K562 (cell line): ENCODE data around the gene ATXN1. TPM values are rescaled to one million over a fixed set of nuclear protein-coding genes. Genes with fewer than 3 reads are reported as not detected.

Experiments used
- ATAC-seq: fragments of 200-7000 bp; cut with Tn5 transposase; 3 replicates; pipeline ENCODE4 v1.9.1; 2020; ENCODE audit warnings: moderate library complexity
- BruUV-seq: library from RNA; stranded (reverse); fragments of 400-500 nt; replicated peaks from 2 replicates; lab custom pipeline; 2021; lab: Mats Ljungman, UMichigan
- CTCF ChIA-PET: fragments of 300-600 bp; formaldehyde crosslinking; extraction: SDS; loops from one replicate; lab custom pipeline; 2021; ENCODE audit warnings: low intra/inter-chr PET ratio; lab: Yijun Ruan, JAX
- POLR2A ChIA-PET: fragments of 300-600, 350-650 bp; sonication (Branson Sonifier 250); formaldehyde crosslinking; extraction: SDS; loops from one replicate; lab custom pipeline; 2021; ENCODE audit warnings: antibody characterized with exemption, inconsistent platforms; lab: Yijun Ruan, JAX
- DNase-seq, 4 experiments: peaks; one replicate each; pipeline versions ENCODE4 v3.0.0 to v3.0.0-alpha.2; 2011 to 2018; ENCODE audit warnings: low spot score in 3 of 4, mixed read lengths in 3 of 4; ENCODE audit errors: extremely low read depth in 1 of 4
- FAIRE-seq: peaks from 2 replicates; lab custom pipeline; 2011; peaks lifted over from hg19 to GRCh38; lab: Jason Lieb, UNC
- H2AFZ ChIP-seq: 2 replicates; pipeline ENCODE4 v1.6.0; 2011; ENCODE audit warnings: low read depth, low read length, control low read depth, inconsistent platforms
- H3K27ac ChIP-seq: fragments of 200-600 bp; 3 replicates; pipeline ENCODE4 v1.8.0; 2011; ENCODE audit warnings: low read depth, mild to moderate bottlenecking, control low read depth, inconsistent platforms, low read length, moderate library complexity, mixed read lengths; ENCODE audit errors: extremely low read depth
- H3K27me3 ChIP-seq, 2 experiments: fragments of 300-600 bp in 1 of 2; 2 replicates in 1 of 2; 3 replicates in 1 of 2; pipeline versions ENCODE4 v1.6.0 to v1.8.0; 2011; ENCODE audit warnings: inconsistent platforms in 2 of 2, low read length in 2 of 2, mild to moderate bottlenecking in 1 of 2, mixed read lengths in 1 of 2, moderate library complexity in 1 of 2; ENCODE audit not compliant: control insufficient read depth in 2 of 2, insufficient read depth in 2 of 2
- H3K36me3 ChIP-seq: fragments of 300-600 bp; 3 replicates; pipeline ENCODE4 v1.8.0; 2011; ENCODE audit warnings: mild to moderate bottlenecking, low read length, inconsistent platforms; ENCODE audit not compliant: control insufficient read depth, insufficient read depth
- H3K4me1 ChIP-seq, 2 experiments: fragments of 200-600 bp in 1 of 2; replicated peaks in 1 of 2; 2 replicates in 1 of 2; 3 replicates in 1 of 2; pipeline versions ENCODE4 v1.5.1 to v1.8.0; 2011; ENCODE audit warnings: inconsistent platforms in 2 of 2, low read length in 2 of 2, mild to moderate bottlenecking in 1 of 2, mixed read lengths in 1 of 2, moderate library complexity in 1 of 2; ENCODE audit not compliant: control insufficient read depth in 2 of 2, insufficient read depth in 2 of 2
- H3K4me2 ChIP-seq: 2 replicates; pipeline ENCODE4 v1.6.1; 2011; ENCODE audit warnings: low read length, control low read depth, inconsistent platforms, mixed read lengths; ENCODE audit not compliant: insufficient read depth
- H3K4me3 ChIP-seq: fragments of 200-600 bp; sonication (generic), shearing (Covaris generic); 2 replicates; pipeline ENCODE4 v1.5.1; 2016; ENCODE audit warnings: control low read depth, inconsistent platforms
- H3K79me2 ChIP-seq: fragments of 200-600 bp; 3 replicates; pipeline ENCODE4 v1.8.0; 2011; ENCODE audit warnings: low read length, inconsistent platforms; ENCODE audit not compliant: control insufficient read depth, insufficient read depth
- H3K9ac ChIP-seq, 2 experiments: 2 replicates each; pipeline versions ENCODE4 v1.6.0 to v1.6.1; 2011; ENCODE audit warnings: low read depth in 2 of 2, low read length in 2 of 2, control low read depth in 1 of 2, inconsistent platforms in 1 of 2, mild to moderate bottlenecking in 1 of 2, mixed read lengths in 1 of 2; ENCODE audit not compliant: insufficient read depth in 1 of 2
- H3K9me1 ChIP-seq: one replicate; pipeline ENCODE4 v1.6.0; 2011; ENCODE audit warnings: inconsistent platforms, mild to moderate bottlenecking, low read length, moderate library complexity; ENCODE audit not compliant: control insufficient read depth, insufficient read depth
- H3K9me3 ChIP-seq: replicated peaks from 2 replicates; pipeline ENCODE4 v1.5.1; 2011; ENCODE audit warnings: low read depth, low read length, inconsistent platforms; ENCODE audit not compliant: control insufficient read depth, insufficient read depth
- H4K20me1 ChIP-seq: replicated peaks from 2 replicates; pipeline ENCODE4 v1.6.1; 2011; ENCODE audit warnings: low read length, inconsistent platforms, mixed read lengths; ENCODE audit not compliant: control insufficient read depth, insufficient read depth
- CXXC5 ChIP-seq: fragments of 250-450 bp; sonication (Bioruptor Pico); IDR thresholded peaks from 2 replicates; pipeline ENCODE4 v1.8.0; 2022; ENCODE audit warnings: inconsistent platforms, mild to moderate bottlenecking, moderate library complexity
- EHMT2 ChIP-seq: fragments of 450-650 bp; IDR thresholded peaks from 2 replicates; pipeline ENCODE4 v1.6.1; 2018; ENCODE audit warnings: antibody characterized with exemption
- HNRNPH1 ChIP-seq: fragments of 200-400 bp; formaldehyde crosslinking; optimal IDR thresholded peaks from 2 replicates; pipeline ENCODE3; 2017; ENCODE audit warnings: low read depth, mild to moderate bottlenecking, low read length, moderate library complexity
- RBBP5 ChIP-seq: fragments of 200-600 bp; sonication (generic); IDR thresholded peaks from 2 replicates; pipeline ENCODE4 v1.6.1; 2012; ENCODE audit warnings: borderline replicate concordance, mild to moderate bottlenecking, low read length, control low read depth, inconsistent platforms; ENCODE audit not compliant: insufficient read depth, poor library complexity, severe bottlenecking
- ZNF589 ChIP-seq: fragments of 200-800 bp; sonication (Bioruptor generic); IDR thresholded peaks from 2 replicates; pipeline ENCODE4 v1.6.1; 2016; ENCODE audit warnings: low read depth, missing genetic modification characterization, missing compliant biosample characterization
- ZNF668 ChIP-seq: fragments of 250-450 bp; sonication (Bioruptor Pico); IDR thresholded peaks from 2 replicates; pipeline ENCODE4 v1.8.0; 2022; ENCODE audit warnings: mild to moderate bottlenecking, inconsistent platforms
- WGBS: fragments of 100-300 bp; shearing (Covaris generic); methylation state at CpG from one replicate; pipeline ENCODE4 v1.1.6; 2016; ENCODE audit warnings: low coverage, mixed read lengths; ENCODE audit not compliant: insufficient coverage; ENCODE audit errors: missing lambda C conversion rate; 5-methylcytosine and 5-hydroxymethylcytosine counted together
- in situ Hi-C: fragments of 300-500 bp; cut with MboI; formaldehyde crosslinking; loops from 4 replicates; pipeline ENCODE4 v1.15.0; 2018; ENCODE audit warnings: inconsistent platforms, mixed read lengths
- intact Hi-C: fragments of 100-400 bp; cut with micrococcal nuclease; formaldehyde crosslinking; loops from 2 replicates; pipeline ENCODE4 v1.14.2; 2022
- polyA plus RNA-seq, 8 experiments: library from polyadenylated mRNA; depleted of rRNA in 4 of 8; stranded (reverse) in 5 of 8; unstranded in 3 of 8; fragments of >200 nt; fragmentation: Nextera tagmentation in 2 of 8; fragmentation: Illumina TruSeq in 1 of 8; extraction: Ambion mirVana in 2 of 8; extraction: Trizol in 1 of 8; gene quantifications; 2 replicates each; pipeline versions ENCODE4 v1.2.1 to v1.2.3, GENCODE V29; 2011 to 2014; ENCODE audit warnings: inconsistent platforms in 1 of 8, missing spikeins in 1 of 8
- total RNA-seq, 7 experiments: library from RNA; depleted of rRNA in 6 of 7; stranded (reverse); fragments of >200 nt in 6 of 7; fragmentation: Illumina TruSeq in 2 of 7; extraction: Trizol in 2 of 7; gene quantifications; 2 replicates each; pipeline versions ENCODE4 v1.2.1 to v1.2.3, GENCODE V29; 2011 to 2021; ENCODE audit warnings: low replicate concordance in 1 of 7

ATXN1 gene
- total and polyA plus RNA-seq, 9 of the 15 experiments (the other 6 are each of a cell fraction or from before 2014, with no cell fraction given): under 0.01 to 1.2 (median 0.58) TPM

- FAIRE-seq (peak; percentile 6), DNase-seq (no peak), ATAC-seq (no peak)
- H3K4me2 ChIP-seq: no peak overlapping the region
- no peak overlapping the region for H2AFZ ChIP-seq
- no peak overlapping the region for H3K27ac ChIP-seq
- peaks cover 4 to 17% of the 10 kb centered on the region in 2 experiments; a peak in 3 of 5 replicates for H3K27me3 ChIP-seq
- H3K4me3 ChIP-seq: no peak overlapping the region
- no peaks in the 10 kb centered on the region for H3K36me3 ChIP-seq
- CTCF ChIA-PET: no interaction called here
- H4K20me1 ChIP-seq: no peaks in the 10 kb centered on the region
- BruUV-seq: no TSS peak
- POLR2A ChIA-PET: interaction anchor here (0.6 kb wide), 1 partner anchor 251 kb away, joined by 3 read pairs; no protein-coding TSS in a partner anchor
- H3K9me3 ChIP-seq: no peaks in the 10 kb centered on the region
- 2% methylated on average over 10 of the region's 10 CpGs for WGBS
- in situ Hi-C loops: no loop called here
- intact Hi-C loops: no loop called here
- H3K79me2 ChIP-seq: no peaks in the 10 kb centered on the region
- TF ChIP-seq ZNF589 (CRISPR knock-in tag) (no peak), ZNF668 (CRISPR knock-in tag) (no peak), RBBP5 (no peak), HNRNPH1 (no peak), CXXC5 (CRISPR knock-in tag) (no peak), EHMT2 (no peak)
- H3K9me1 ChIP-seq: no peaks in the 10 kb centered on the region
- H3K4me1 ChIP-seq: no peaks in the 10 kb centered on the region
- no peak overlapping the region for H3K9ac ChIP-seq
Observed at GRCh38 chr6:16596616-16597331, 164.5 kb downstream of the ATXN1 start.
